Left lung (tissue), 10 donors: ENCODE data around the gene COX4I2. TPM values are rescaled to one million over a fixed set of nuclear protein-coding genes. Genes with fewer than 3 reads are reported as not detected.

Source experiments
- ATAC-seq: fragments of 200-7000 bp; cut with Tn5 transposase; one replicate; pipeline ENCODE4 v1.9.1; 2020; ENCODE audit warnings: moderate library complexity
- DNase-seq, 4 donors: peaks; one replicate each; pipeline ENCODE4 v3.0.0-alpha.2; 2013 to 2020
- H3K27ac ChIP-seq, 2 donors: fragments of 200-600 bp; sonication (generic) in 1 of 2; one replicate each; pipeline versions ENCODE4 v1.5.0 to v1.8.0; 2020 to 2021
- H3K27me3 ChIP-seq, 2 donors: fragments of 200-600 bp; sonication (generic) in 1 of 2; one replicate each; pipeline versions ENCODE4 v1.5.0 to v1.8.0; 2020 to 2021
- H3K36me3 ChIP-seq, 2 donors: fragments of 200-600 bp; sonication (generic) in 1 of 2; one replicate each; pipeline versions ENCODE4 v1.5.0 to v1.8.0; 2020 to 2021
- H3K4me1 ChIP-seq, 2 donors: fragments of 200-600 bp; one replicate each; pipeline ENCODE4 v1.8.0; 2021
- H3K4me3 ChIP-seq, 2 donors: fragments of 200-600 bp; sonication (generic) in 1 of 2; one replicate each; pipeline versions ENCODE4 v1.5.0 to v1.8.0; 2020 to 2021; ENCODE audit warnings: mild to moderate bottlenecking in 1 of 2
- H3K9me3 ChIP-seq, 2 donors: fragments of 200-600 bp; sonication (generic) in 1 of 2; one replicate each; pipeline versions ENCODE4 v1.5.0 to v1.8.0; 2020 to 2021
- intact Hi-C, 2 donors: fragments of 100-400 bp; cut with DNase I; formaldehyde crosslinking; loops; one replicate each; pipeline versions ENCODE4 v1.11.2 to v1.14.2; 2022
- polyA plus RNA-seq, 6 donors: library from polyadenylated mRNA; unstranded; fragments of 120-200 nt; gene quantifications; one replicate each; pipeline ENCODE4 v1.2.1, GENCODE V29; 2013; ENCODE audit not compliant: insufficient read length in 6 of 6
- total RNA-seq, 2 donors: library from RNA; stranded (reverse); fragmentation: NEBNext Ultra II Directional; extraction: Animal tissue kit (Norgen Biotek cat#: 25700); gene quantifications; one replicate each; pipeline ENCODE4 v1.2.1, GENCODE V29; 2021
- TF ChIP-seq, protein P1 (sequence below), 2 donors: fragments of 200-600 bp; sonication (generic) in 1 of 2; IDR thresholded peaks; one replicate each; pipeline versions ENCODE4 v1.5.0 to v1.8.0; 2021; ENCODE audit warnings: antibody characterized with exemption in 2 of 2
- donor health status: DM: no; HTN: yes; CAD: no.
- donor health status: DM: no; HTN: no; CAD: no.

Gene COX4I2
- total and polyA plus RNA-seq, 8 donors, result 13.5 to 33.8 (median 23.0) TPM

- TF ChIP-seq, protein P1, sequence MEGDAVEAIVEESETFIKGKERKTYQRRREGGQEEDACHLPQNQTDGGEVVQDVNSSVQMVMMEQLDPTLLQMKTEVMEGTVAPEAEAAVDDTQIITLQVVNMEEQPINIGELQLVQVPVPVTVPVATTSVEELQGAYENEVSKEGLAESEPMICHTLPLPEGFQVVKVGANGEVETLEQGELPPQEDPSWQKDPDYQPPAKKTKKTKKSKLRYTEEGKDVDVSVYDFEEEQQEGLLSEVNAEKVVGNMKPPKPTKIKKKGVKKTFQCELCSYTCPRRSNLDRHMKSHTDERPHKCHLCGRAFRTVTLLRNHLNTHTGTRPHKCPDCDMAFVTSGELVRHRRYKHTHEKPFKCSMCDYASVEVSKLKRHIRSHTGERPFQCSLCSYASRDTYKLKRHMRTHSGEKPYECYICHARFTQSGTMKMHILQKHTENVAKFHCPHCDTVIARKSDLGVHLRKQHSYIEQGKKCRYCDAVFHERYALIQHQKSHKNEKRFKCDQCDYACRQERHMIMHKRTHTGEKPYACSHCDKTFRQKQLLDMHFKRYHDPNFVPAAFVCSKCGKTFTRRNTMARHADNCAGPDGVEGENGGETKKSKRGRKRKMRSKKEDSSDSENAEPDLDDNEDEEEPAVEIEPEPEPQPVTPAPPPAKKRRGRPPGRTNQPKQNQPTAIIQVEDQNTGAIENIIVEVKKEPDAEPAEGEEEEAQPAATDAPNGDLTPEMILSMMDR (IDR thresholded peaks at IDR 0.05), result no peak
- H3K4me1 ChIP-seq, result peaks cover 60 to 99% of the 10 kb centered on the region in 2 donors
Observed at GRCh38 chr20:31673435-31673834, 35.7 kb downstream of the COX4I2 start.

DNA sequence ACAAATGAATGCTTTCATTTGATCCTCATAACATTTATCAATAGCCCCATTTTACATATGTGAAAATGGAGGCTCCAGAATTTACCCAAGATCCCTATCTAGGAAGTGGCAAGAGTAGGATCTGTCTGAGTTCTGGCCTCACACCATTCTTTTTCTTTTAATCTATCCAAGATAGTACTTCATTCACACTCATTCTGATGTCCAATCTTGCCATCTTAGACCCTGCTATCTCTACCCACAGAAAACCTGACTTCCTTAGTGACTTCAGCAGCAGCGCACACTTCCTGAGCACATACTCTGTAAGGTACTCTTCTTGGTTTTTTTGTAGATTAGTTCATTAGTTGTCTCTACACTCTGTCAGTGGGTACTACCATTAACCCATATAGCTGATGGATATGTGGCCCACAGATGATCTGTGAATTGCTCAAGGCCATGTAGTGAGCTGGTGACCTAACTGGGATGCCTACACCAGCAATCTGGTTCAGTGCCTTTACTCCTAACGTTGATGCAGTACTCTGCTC lies 36.3 kb downstream of the COX4I2 start:
- intact Hi-C loops, result no loop called here
- no peak for ATAC-seq
- peak overlapping the region; percentile 50 to 77 for H3K27ac ChIP-seq

More at GRCh38 chr20:31673435-31673834, 35.7 kb downstream of the COX4I2 start:
- ATAC-seq (no peak), DNase-seq (no peak)
- Histone ChIP-seq H3K36me3 (peaks cover 0 to 33% of the 10 kb centered on the region in 2 donors), H3K4me3 (no peak overlapping the region), H3K27me3 (no peaks in the 10 kb centered on the region), H3K9me3 (no peaks in the 10 kb centered on the region), H3K27ac (peak overlapping the region; percentile 50 to 77)
- intact Hi-C loops, result no loop called here

DNA sequence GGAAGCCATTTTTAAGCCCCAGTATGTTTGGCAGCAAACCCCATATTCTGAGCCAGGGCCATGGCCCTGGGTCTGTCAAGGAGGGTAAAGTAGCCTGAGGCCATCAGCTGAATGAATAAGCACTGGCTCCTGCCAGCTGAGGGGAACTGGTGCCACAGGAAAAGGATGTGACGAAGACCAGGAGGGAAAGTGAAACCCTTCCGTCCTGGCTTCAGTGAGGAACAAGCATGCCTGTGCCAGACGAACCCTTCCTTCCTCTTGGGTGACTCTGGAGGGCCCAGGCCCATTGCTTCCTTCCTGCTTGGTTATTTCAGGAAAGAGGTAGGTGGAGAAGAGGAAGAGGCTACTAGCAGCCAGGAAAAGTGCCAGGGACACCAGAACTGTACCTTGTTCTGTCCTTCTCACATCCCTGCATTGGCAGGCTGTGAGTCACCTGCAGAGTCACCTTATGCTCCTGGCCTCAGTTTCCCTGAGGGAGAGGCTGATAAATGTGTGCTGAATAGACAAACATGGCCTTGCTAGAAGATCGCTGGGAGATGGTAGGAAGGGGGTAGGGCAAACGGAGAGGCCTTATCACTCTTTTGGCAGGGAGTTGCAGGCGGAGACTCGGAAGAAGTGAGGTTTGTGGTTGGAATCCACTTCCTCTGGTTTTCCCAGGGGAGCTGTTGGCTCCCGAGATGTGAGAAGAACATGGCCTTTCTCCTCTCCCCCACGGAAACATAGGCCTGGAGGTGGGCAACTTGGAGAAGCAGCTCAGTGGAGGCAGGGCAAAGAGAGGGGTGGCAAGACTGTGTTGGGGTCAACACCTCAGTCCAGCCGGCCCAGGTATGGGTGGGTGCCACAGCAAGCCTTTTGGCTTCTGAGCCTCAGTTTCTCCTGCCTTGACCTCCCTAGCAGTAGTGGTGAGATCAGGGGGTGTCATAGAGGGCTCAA lies 37.4 kb downstream of the COX4I2 start:
- Histone ChIP-seq H3K36me3 (peaks cover 0 to 39% of the 10 kb centered on the region in 2 donors), H3K4me3 (peak overlapping the region in 1 of 2 donors; percentile 16), H3K9me3 (no peaks in the 10 kb centered on the region), H3K27ac (peak overlapping the region; percentile 50 to 77), H3K27me3 (no peaks in the 10 kb centered on the region), H3K4me1 (peaks cover 64 to 100% of the 10 kb centered on the region in 2 donors)
- DNase-seq (peak in 3 of 4 donors; percentile 41 to 87 (median 76)), ATAC-seq (peak; percentile 61)
- intact Hi-C loops, result no loop called here
- TF ChIP-seq, protein P1 (IDR thresholded peaks at IDR 0.05), result no peak

More for the DNA sequence above, 36.3 kb downstream of the COX4I2 start:
- H3K9me3 ChIP-seq, result no peaks in the 10 kb centered on the region
- no peak for DNase-seq
- peaks cover 0 to 38% of the 10 kb centered on the region in 2 donors for H3K36me3 ChIP-seq
- H3K4me3 ChIP-seq, result no peak overlapping the region
- H3K4me1 ChIP-seq, result peaks cover 64 to 100% of the 10 kb centered on the region in 2 donors
- TF ChIP-seq, protein P1 (IDR thresholded peaks at IDR 0.05), result no peak
- no peaks in the 10 kb centered on the region for H3K27me3 ChIP-seq

DNA sequence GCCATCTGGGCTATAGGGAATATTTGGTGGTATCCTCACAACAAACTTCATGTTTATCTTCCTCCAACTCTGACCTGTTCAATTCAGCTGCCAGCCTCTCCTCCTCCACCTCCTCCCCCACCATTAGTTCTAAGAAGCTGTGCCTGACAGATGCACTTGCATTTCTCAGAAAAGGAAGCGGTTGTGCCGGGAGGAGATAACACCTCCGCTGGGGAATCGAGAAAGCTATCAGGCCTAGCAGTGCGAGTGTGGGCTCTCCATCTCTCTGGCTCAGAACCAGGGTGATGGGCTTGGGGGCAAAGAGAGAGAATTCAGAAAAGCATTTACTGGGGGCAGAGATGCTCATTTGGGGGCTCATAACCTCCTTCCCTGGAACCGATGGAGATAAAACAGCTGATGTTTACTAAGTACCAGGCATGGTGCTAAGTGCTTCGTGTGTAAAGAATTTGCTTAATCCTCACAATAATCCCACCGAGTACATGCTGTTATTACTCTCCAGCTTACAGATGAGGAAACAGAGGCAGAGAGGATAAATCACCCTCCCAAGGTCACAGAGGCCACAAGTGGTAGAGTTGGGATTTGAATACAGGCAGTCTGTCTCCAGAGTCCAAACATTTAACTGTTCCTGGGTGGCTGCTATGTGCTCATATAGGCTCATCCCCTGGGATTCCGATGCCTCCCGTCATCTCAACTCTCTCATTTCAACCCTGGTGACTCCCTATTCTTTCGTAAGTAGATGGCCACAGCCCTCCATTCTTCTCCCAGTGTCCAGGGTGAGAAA lies 38.3 kb downstream of the COX4I2 start:
- ATAC-seq, result peak; percentile 5

More for the DNA sequence above, 38.3 kb downstream of the COX4I2 start:
- no peak for DNase-seq
- Histone ChIP-seq H3K4me3 (peak overlapping the region in 1 of 2 donors; percentile 16), H3K9me3 (no peaks in the 10 kb centered on the region), H3K27me3 (no peaks in the 10 kb centered on the region), H3K27ac (peak overlapping the region; percentile 50 to 77), H3K36me3 (peaks cover 0 to 48% of the 10 kb centered on the region in 2 donors), H3K4me1 (peaks cover 56 to 100% of the 10 kb centered on the region in 2 donors)
- intact Hi-C loops, result no loop called here
- TF ChIP-seq, protein P1 (IDR thresholded peaks at IDR 0.05), result no peak
